ENCODE data around the gene HNF1A.

DNA sequence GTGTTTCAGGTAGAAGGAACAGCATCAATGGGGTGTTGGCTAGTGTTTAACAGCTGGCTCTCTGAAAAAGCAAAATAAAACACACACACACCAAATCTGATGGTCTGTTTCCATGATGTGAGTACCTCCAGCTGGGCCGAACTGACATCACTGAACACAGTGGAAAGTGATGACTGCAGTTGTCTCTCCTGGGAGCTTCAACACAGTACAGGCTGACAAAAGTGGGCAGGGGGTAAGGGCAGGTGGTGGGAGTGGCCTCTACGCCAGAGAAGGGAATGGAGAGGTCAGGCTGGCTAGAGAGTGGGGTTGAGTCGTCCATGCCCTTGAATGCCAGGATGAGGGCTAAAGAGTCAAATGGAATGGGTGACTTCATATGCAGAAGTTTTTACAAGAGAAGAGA is 8.0 kb upstream of the HNF1A start:
- TF ChIP-seq, protein P1, sequence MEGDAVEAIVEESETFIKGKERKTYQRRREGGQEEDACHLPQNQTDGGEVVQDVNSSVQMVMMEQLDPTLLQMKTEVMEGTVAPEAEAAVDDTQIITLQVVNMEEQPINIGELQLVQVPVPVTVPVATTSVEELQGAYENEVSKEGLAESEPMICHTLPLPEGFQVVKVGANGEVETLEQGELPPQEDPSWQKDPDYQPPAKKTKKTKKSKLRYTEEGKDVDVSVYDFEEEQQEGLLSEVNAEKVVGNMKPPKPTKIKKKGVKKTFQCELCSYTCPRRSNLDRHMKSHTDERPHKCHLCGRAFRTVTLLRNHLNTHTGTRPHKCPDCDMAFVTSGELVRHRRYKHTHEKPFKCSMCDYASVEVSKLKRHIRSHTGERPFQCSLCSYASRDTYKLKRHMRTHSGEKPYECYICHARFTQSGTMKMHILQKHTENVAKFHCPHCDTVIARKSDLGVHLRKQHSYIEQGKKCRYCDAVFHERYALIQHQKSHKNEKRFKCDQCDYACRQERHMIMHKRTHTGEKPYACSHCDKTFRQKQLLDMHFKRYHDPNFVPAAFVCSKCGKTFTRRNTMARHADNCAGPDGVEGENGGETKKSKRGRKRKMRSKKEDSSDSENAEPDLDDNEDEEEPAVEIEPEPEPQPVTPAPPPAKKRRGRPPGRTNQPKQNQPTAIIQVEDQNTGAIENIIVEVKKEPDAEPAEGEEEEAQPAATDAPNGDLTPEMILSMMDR (conservative IDR thresholded peaks at IDR 0.05 in 1 of 2, IDR thresholded peaks at IDR 0.05 in 1 of 2; ENCODE audit: low read depth in 1 of 2, low read length in 2 of 2), result no peak
- TF ChIP-seq EZH2 (IDR thresholded peaks at IDR 0.05; ENCODE audit: low read length, missing control alignments), result no peak

Data from fibroblast of lung (primary cell).